IPS DF 6.9 (cell line): ENCODE results near the gene ANTXRL.
"Not testable (repeated sequence)": the region's sequence is repeated elsewhere in the genome, so short reads cannot be mapped to it uniquely, and the experiment has no call there.

Source experiments
- DNase-seq: peaks from one replicate; pipeline ENCODE4 v3.0.0-alpha.2; 2013; ENCODE audit warnings: low read depth, low spot score
- H3K27ac ChIP-seq: one replicate; pipeline ENCODE4 v1.5.1; 2013; ENCODE audit warnings: low read length, control low read depth
- H3K27me3 ChIP-seq: 2 replicates; pipeline ENCODE4 v1.6.1; 2013; ENCODE audit warnings: mild to moderate bottlenecking, low read length; ENCODE audit not compliant: control insufficient read depth, insufficient read depth
- H3K36me3 ChIP-seq: 2 replicates; pipeline ENCODE4 v1.6.1; 2013; ENCODE audit warnings: low read length; ENCODE audit not compliant: control insufficient read depth, insufficient read depth
- H3K4me1 ChIP-seq: 2 replicates; pipeline ENCODE4 v1.6.1; 2013; ENCODE audit warnings: low read length; ENCODE audit not compliant: control insufficient read depth, insufficient read depth
- H3K4me3 ChIP-seq: 2 replicates; pipeline ENCODE4 v1.5.1; 2013; ENCODE audit warnings: mild to moderate bottlenecking, low read length
- H3K9me3 ChIP-seq: 2 replicates; pipeline ENCODE4 v1.6.1; 2013; ENCODE audit warnings: low read length, inconsistent platforms; ENCODE audit not compliant: control insufficient read depth, insufficient read depth
- WGBS: extraction: QIAGEN DNeasy Blood & Tissue Kit; methylation state at CpG from one replicate; pipeline ENCODE4 v1.1.7; 2013; ENCODE audit warnings: mixed read lengths, missing lambda C conversion rate; ENCODE audit not compliant: insufficient read length, insufficient coverage; 5-methylcytosine and 5-hydroxymethylcytosine counted together

ANTXRL gene

GRCh38 chr10:46286991-46287693 lies at the start of gene ANTXRL:
Gene ANTXRL, plus strand, starts transcription at chr10:46286997. Its CDS starts 266 bp downstream, at chr10:46287263.
- no peak within 1 kb of the TSS for H3K27ac ChIP-seq
- H3K27me3 ChIP-seq, result peaks cover 3% of the 10 kb centered on the region; the same call in 1 of the 2 replicates
- H3K4me1 ChIP-seq, result peaks cover 1% of the 10 kb centered on the region; the same call in 1 of the 2 replicates
- no peak for DNase-seq
- no CpG with 5 or more reads among the region's 8 CpGs for WGBS
- H3K4me3 ChIP-seq, result no peak within 1 kb of the TSS
- no peaks in the 10 kb centered on the region for H3K36me3 ChIP-seq
- H3K9me3 ChIP-seq, result no peaks in the 10 kb centered on the region

- no CpG with 5 or more reads among the region's 3 CpGs for WGBS
- no peak overlapping the region for H3K27ac ChIP-seq
These were observed 48.8 kb upstream of the ANTXRL start for GRCh38 chr10:46237815-46238510.

GRCh38 chr10:46239247-46239646 lies 47.5 kb upstream of the ANTXRL start:
- Histone ChIP-seq H3K9me3 (no peaks in the 10 kb centered on the region), H3K27ac (no peak overlapping the region), H3K4me1 (no peaks in the 10 kb centered on the region), H3K4me3 (no peak overlapping the region), H3K36me3 (no peaks in the 10 kb centered on the region), H3K27me3 (no peaks in the 10 kb centered on the region)
- no peak for DNase-seq

More at GRCh38 chr10:46237815-46238510, 48.8 kb upstream of the ANTXRL start:
- DNase-seq, result no peak
- Histone ChIP-seq H3K9me3 (no peaks in the 10 kb centered on the region), H3K27me3 (no peaks in the 10 kb centered on the region), H3K4me3 (no peak overlapping the region), H3K4me1 (no peaks in the 10 kb centered on the region), H3K36me3 (no peaks in the 10 kb centered on the region)

GRCh38 chr10:46239993-46240683 lies 46.7 kb upstream of the ANTXRL start:
- no peak overlapping the region for H3K27ac ChIP-seq
- H3K4me3 ChIP-seq, result no peak overlapping the region
- no peaks in the 10 kb centered on the region for H3K4me1 ChIP-seq
- no CpG with 5 or more reads among the region's 2 CpGs for WGBS
- H3K9me3 ChIP-seq, result no peaks in the 10 kb centered on the region
- no peaks in the 10 kb centered on the region for H3K27me3 ChIP-seq
- DNase-seq, result no peak
- H3K36me3 ChIP-seq, result no peaks in the 10 kb centered on the region

- H3K27ac ChIP-seq, result no peak overlapping the region
- WGBS, result no CpG with 5 or more reads among the region's 2 CpGs
- H3K27me3 ChIP-seq, result no peaks in the 10 kb centered on the region
- no peaks in the 10 kb centered on the region for H3K9me3 ChIP-seq
- H3K36me3 ChIP-seq, result no peaks in the 10 kb centered on the region
- no peak for DNase-seq
- H3K4me1 ChIP-seq, result no peaks in the 10 kb centered on the region
- no peak overlapping the region for H3K4me3 ChIP-seq
These were observed 45.9 kb upstream of the ANTXRL start for GRCh38 chr10:46240684-46241565.

- H3K36me3 ChIP-seq, result no peaks in the 10 kb centered on the region
- H3K27me3 ChIP-seq, result no peaks in the 10 kb centered on the region
- H3K4me3 ChIP-seq, result no peak overlapping the region
- H3K4me1 ChIP-seq, result no peaks in the 10 kb centered on the region; the same call in 1 of the 2 replicates
- no peaks in the 10 kb centered on the region for H3K9me3 ChIP-seq
- no peak for DNase-seq
- H3K27ac ChIP-seq, result no peak overlapping the region
- WGBS, result no CpG with 5 or more reads among the region's 9 CpGs
These were observed 41.4 kb upstream of the ANTXRL start for GRCh38 chr10:46245381-46245900.

GRCh38 chr10:46246400-46247180 lies 40.2 kb upstream of the ANTXRL start:
- H3K36me3 ChIP-seq, H3K4me1 ChIP-seq, H3K4me3 ChIP-seq, H3K27me3 ChIP-seq, H3K27ac ChIP-seq, H3K9me3 ChIP-seq, DNase-seq: not testable (repeated sequence)
- no CpG with 5 or more reads among the region's 10 CpGs for WGBS

GRCh38 chr10:46247181-46247475 lies 39.7 kb upstream of the ANTXRL start:
- WGBS, result no CpG with 5 or more reads among the region's 3 CpGs
- DNase-seq, result no peak
- Histone ChIP-seq H3K36me3 (no peaks in the 10 kb centered on the region), H3K27ac (no peak overlapping the region), H3K4me1 (no peaks in the 10 kb centered on the region; the same call in 1 of the 2 replicates), H3K9me3 (no peaks in the 10 kb centered on the region), H3K4me3 (no peak overlapping the region), H3K27me3 (no peaks in the 10 kb centered on the region)

GRCh38 chr10:46247808-46248569 lies 38.8 kb upstream of the ANTXRL start:
- no CpG with 5 or more reads among the region's 14 CpGs for WGBS
- DNase-seq, result no peak
- Histone ChIP-seq H3K27ac (no peak overlapping the region), H3K9me3 (no peaks in the 10 kb centered on the region), H3K4me1 (no peaks in the 10 kb centered on the region; the same call in 1 of the 2 replicates), H3K36me3 (no peaks in the 10 kb centered on the region), H3K27me3 (no peaks in the 10 kb centered on the region), H3K4me3 (no peak overlapping the region)
